Ishikawa (cell line): ENCODE measurements around the gene SH3PXD2A.

Source experiments
- EGR1 ChIP-seq: IDR thresholded peaks from 2 replicates; pipeline ENCODE4 v1.6.1; 2012
- EP300 ChIP-seq: IDR thresholded peaks from 2 replicates; pipeline ENCODE4 v1.6.1; 2012; ENCODE audit warnings: borderline replicate concordance
- NFIC ChIP-seq: IDR thresholded peaks from 2 replicates; pipeline ENCODE4 v1.6.1; 2012
- RAD21 ChIP-seq: IDR thresholded peaks from 2 replicates; pipeline ENCODE4 v1.6.1; 2012; ENCODE audit warnings: low read depth
- TAF1 ChIP-seq: IDR thresholded peaks from 2 replicates; pipeline ENCODE4 v1.6.1; 2012; ENCODE audit warnings: low read depth, mild to moderate bottlenecking
- ZBTB7A ChIP-seq: IDR thresholded peaks from 2 replicates; pipeline ENCODE4 v1.6.1; 2012; ENCODE audit warnings: low read depth
- TF ChIP-seq, protein P1 (sequence below): IDR thresholded peaks from 2 replicates; pipeline ENCODE4 v1.6.1; 2012
- TF ChIP-seq, protein P2 (sequence below): IDR thresholded peaks from 2 replicates; pipeline ENCODE4 v1.6.1; 2012; ENCODE audit warnings: low read depth, mild to moderate bottlenecking

DNA sequence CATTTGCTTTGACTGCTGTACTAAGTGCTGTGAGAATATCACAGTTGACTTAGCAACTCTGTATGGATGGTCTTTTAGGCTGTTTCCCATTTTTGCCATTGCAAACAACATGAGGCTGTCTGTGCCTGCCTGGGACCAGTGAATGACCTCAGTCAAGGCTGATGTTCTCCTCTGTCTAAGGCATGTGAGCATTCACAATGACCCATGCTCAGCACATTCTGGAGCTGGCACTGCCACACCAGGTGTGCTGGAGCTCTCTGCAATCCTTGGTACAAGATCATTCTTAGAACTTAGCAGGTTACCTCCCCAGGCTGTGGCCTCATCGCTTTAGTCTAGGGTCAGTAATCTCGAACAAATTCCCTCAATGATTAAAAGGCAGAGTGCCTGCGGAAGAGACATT, 61.9 kb downstream of the SH3PXD2A start:
- TF ChIP-seq EGR1 (no peak), ZBTB7A (no peak), TAF1 (no peak), EP300 (no peak), RAD21 (no peak), NFIC (no peak)
- TF ChIP-seq, protein P1, sequence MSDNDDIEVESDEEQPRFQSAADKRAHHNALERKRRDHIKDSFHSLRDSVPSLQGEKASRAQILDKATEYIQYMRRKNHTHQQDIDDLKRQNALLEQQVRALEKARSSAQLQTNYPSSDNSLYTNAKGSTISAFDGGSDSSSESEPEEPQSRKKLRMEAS = no peak
- TF ChIP-seq, protein P2, sequence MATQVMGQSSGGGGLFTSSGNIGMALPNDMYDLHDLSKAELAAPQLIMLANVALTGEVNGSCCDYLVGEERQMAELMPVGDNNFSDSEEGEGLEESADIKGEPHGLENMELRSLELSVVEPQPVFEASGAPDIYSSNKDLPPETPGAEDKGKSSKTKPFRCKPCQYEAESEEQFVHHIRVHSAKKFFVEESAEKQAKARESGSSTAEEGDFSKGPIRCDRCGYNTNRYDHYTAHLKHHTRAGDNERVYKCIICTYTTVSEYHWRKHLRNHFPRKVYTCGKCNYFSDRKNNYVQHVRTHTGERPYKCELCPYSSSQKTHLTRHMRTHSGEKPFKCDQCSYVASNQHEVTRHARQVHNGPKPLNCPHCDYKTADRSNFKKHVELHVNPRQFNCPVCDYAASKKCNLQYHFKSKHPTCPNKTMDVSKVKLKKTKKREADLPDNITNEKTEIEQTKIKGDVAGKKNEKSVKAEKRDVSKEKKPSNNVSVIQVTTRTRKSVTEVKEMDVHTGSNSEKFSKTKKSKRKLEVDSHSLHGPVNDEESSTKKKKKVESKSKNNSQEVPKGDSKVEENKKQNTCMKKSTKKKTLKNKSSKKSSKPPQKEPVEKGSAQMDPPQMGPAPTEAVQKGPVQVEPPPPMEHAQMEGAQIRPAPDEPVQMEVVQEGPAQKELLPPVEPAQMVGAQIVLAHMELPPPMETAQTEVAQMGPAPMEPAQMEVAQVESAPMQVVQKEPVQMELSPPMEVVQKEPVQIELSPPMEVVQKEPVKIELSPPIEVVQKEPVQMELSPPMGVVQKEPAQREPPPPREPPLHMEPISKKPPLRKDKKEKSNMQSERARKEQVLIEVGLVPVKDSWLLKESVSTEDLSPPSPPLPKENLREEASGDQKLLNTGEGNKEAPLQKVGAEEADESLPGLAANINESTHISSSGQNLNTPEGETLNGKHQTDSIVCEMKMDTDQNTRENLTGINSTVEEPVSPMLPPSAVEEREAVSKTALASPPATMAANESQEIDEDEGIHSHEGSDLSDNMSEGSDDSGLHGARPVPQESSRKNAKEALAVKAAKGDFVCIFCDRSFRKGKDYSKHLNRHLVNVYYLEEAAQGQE = no peak
